Measurements from ENCODE around the gene GARIN5B. TPM values are rescaled to one million over a fixed set of nuclear protein-coding genes. Genes with fewer than 3 reads are reported as not detected.

GARIN5B gene
- total RNA-seq, 1 experiment from 2014 or later, result not detected

Other genes with a start within 250 kb of the GARIN5B start
- 41.5 and 44.2 TPM in 2 replicates for gene PPP1R12C, start 245.6 kb downstream of the GARIN5B start, total RNA-seq (2014; rRNA removed; shearing (Covaris generic))
- gene TNNT1, start 214.1 kb downstream of the GARIN5B start, total RNA-seq (2014; rRNA removed; shearing (Covaris generic)), result 22.5 and 23.9 TPM in 2 replicates
- 0.80 TPM in 1 of 2 replicates, not detected in the other for gene TNNI3, start 205.5 kb downstream of the GARIN5B start, total RNA-seq (2014; rRNA removed; shearing (Covaris generic))
- gene DNAAF3, start 196.6 kb downstream of the GARIN5B start, total RNA-seq (2014; rRNA removed; shearing (Covaris generic)), result 3.1 and 7.1 TPM in 2 replicates
- gene SYT5, start 183.0 kb downstream of the GARIN5B start, total RNA-seq (2014; rRNA removed; shearing (Covaris generic)), result 0.12 TPM in 1 of 2 replicates, not detected in the other
- 4.1 and 8.6 TPM in 2 replicates for gene PTPRH, start 153.8 kb downstream of the GARIN5B start, total RNA-seq (2014; rRNA removed; shearing (Covaris generic))
- 0.95 and 1.8 TPM in 2 replicates for gene TMEM86B, start 134.5 kb downstream of the GARIN5B start, total RNA-seq (2014; rRNA removed; shearing (Covaris generic))
- 26.5 and 38.0 TPM in 2 replicates for gene PPP6R1, start 104.2 kb downstream of the GARIN5B start, total RNA-seq (2014; rRNA removed; shearing (Covaris generic))
- gene HSPBP1, start 83.2 kb downstream of the GARIN5B start, total RNA-seq (2014; rRNA removed; shearing (Covaris generic)), result 104 and 113 TPM in 2 replicates
- 6.3 and 9.0 TPM in 2 replicates for gene BRSK1, start 79.3 kb downstream of the GARIN5B start, total RNA-seq (2014; rRNA removed; shearing (Covaris generic))
- not detected in 2 replicates for gene TMEM150B, start 37.9 kb downstream of the GARIN5B start, total RNA-seq (2014; rRNA removed; shearing (Covaris generic))
- 8.5 and 8.9 TPM in 2 replicates for gene KMT5C, start 23.4 kb downstream of the GARIN5B start, total RNA-seq (2014; rRNA removed; shearing (Covaris generic))
- gene COX6B2, start 8.5 kb downstream of the GARIN5B start, total RNA-seq (2014; rRNA removed; shearing (Covaris generic)), result not detected in 2 replicates
- gene IL11, start 7.2 kb upstream of the GARIN5B start, total RNA-seq (2014; rRNA removed; shearing (Covaris generic)), result 56.5 and 60.4 TPM in 2 replicates
- gene TMEM190, start 13.6 kb upstream of the GARIN5B start, total RNA-seq (2014; rRNA removed; shearing (Covaris generic)), result not detected in 2 replicates
- gene TMEM238, start 21.0 kb upstream of the GARIN5B start, total RNA-seq (2014; rRNA removed; shearing (Covaris generic)), result 3.3 and 3.9 TPM in 2 replicates
- 633 and 816 TPM in 2 replicates for gene RPL28, start 22.7 kb upstream of the GARIN5B start, total RNA-seq (2014; rRNA removed; shearing (Covaris generic))
- 317 and 338 TPM in 2 replicates for gene UBE2S, start 44.5 kb upstream of the GARIN5B start, total RNA-seq (2014; rRNA removed; shearing (Covaris generic))
- not detected in 2 replicates for gene SHISA7, start 80.0 kb upstream of the GARIN5B start, total RNA-seq (2014; rRNA removed; shearing (Covaris generic))
- 134 and 140 TPM in 2 replicates for gene ISOC2, start 98.4 kb upstream of the GARIN5B start, total RNA-seq (2014; rRNA removed; shearing (Covaris generic))
- gene C19orf85, start 101.5 kb upstream of the GARIN5B start, total RNA-seq (2014; rRNA removed; shearing (Covaris generic)), result not detected in 2 replicates
- 1.7 and 3.4 TPM in 2 replicates for gene ZNF628, start 113.4 kb upstream of the GARIN5B start, total RNA-seq (2014; rRNA removed; shearing (Covaris generic))
- gene NAT14, start 121.9 kb upstream of the GARIN5B start, total RNA-seq (2014; rRNA removed; shearing (Covaris generic)), result 22.5 and 23.2 TPM in 2 replicates
- gene SSC5D, start 125.2 kb upstream of the GARIN5B start, total RNA-seq (2014; rRNA removed; shearing (Covaris generic)), result 1.4 and 2.2 TPM in 2 replicates
- not detected in 2 replicates for gene SBK2, start 173.9 kb upstream of the GARIN5B start, total RNA-seq (2014; rRNA removed; shearing (Covaris generic))
- not detected in 2 replicates for gene SBK3, start 182.3 kb upstream of the GARIN5B start, total RNA-seq (2014; rRNA removed; shearing (Covaris generic))
- gene ZNF579, start 217.6 kb upstream of the GARIN5B start, total RNA-seq (2014; rRNA removed; shearing (Covaris generic)), result 8.8 and 9.8 TPM in 2 replicates
- 2.2 and 4.1 TPM in 2 replicates for gene FIZ1, start 236.3 kb upstream of the GARIN5B start, total RNA-seq (2014; rRNA removed; shearing (Covaris generic))
- gene ZNF524, start 237.0 kb upstream of the GARIN5B start, total RNA-seq (2014; rRNA removed; shearing (Covaris generic)), result 6.1 and 8.7 TPM in 2 replicates
- 0.15 and 0.80 TPM in 2 replicates for gene ZNF865, start 242.4 kb upstream of the GARIN5B start, total RNA-seq (2014; rRNA removed; shearing (Covaris generic))